ENCODE data around the gene RNASE7. TPM values are rescaled to one million over a fixed set of nuclear protein-coding genes. Genes with fewer than 3 reads are reported as not detected.

Gene RNASE7
- total RNA-seq, 2 donors from 2014 or later, result not detected

DNA sequence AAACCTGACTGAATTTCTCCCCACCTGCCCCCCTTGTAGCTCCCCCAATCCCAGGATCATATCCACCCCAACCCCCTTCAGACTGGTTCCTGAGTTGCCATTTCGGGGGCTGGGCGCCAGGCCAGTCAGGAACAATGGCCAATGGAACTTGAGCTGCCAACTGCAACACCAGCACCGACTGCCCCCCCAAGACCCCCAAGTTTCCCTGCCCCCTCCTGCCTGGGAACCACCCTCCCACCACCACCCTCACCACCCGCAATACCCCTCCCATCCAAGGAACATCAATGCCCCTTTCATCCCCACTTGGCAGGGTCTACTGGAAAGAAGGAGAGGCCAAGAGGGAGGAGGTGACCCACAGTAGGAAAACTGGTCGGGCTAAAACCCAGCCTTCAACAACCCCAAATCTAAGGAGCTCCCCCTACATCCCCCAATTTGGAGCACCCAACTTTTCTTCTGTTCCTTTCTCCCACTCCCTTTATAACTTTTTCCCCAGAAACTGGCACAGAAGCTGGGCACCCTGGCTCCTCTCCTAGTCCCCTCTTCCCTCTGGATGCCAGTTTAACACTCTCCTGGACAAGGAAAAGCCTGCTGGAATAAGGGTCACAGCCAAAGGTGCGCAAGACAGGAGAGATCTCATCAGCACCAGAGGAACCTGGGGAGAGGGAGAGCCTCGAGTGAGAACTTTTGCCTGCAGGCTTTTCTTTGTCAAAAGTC, 15.7 kb upstream of the RNASE7 start:
- H3K27me3 Mint-ChIP-seq, result peaks cover 12 to 16% of the 10 kb centered on the region in 2 donors
- DNase-seq (ENCODE audit: low spot score) (no peak), ATAC-seq (no peak)
- no peak overlapping the region for H3K27ac Mint-ChIP-seq
- no peaks in the 10 kb centered on the region for H3K36me3 Mint-ChIP-seq
- no peak overlapping the region for H3K4me3 Mint-ChIP-seq
- peaks cover 5 to 10% of the 10 kb centered on the region in 2 donors for H3K4me1 Mint-ChIP-seq (ENCODE audit: low read depth in 2 of 2)
- no peaks in the 10 kb centered on the region for H3K9me3 Mint-ChIP-seq

DNA sequence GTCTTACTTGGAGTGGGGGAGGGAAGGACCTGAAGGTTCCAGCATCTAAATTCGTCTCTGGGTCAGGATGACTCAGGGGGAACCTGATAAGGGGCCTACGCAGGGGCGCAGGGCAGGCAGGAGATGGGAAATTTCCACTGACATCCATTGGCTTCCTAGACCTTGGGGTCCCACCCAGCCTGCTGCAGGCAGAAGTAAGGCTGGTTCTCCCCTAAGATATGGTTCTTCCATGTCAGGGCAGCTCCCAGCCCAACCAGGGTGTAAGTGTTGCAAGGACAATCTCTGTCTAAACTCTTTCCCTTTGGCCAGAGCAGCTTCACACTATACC, 15.2 kb upstream of the RNASE7 start:
- Mint-ChIP-seq H3K36me3 (no peaks in the 10 kb centered on the region), H3K4me3 (no peak overlapping the region), H3K9me3 (no peaks in the 10 kb centered on the region), H3K4me1 (ENCODE audit: low read depth in 2 of 2) (peaks cover 5 to 10% of the 10 kb centered on the region in 2 donors), H3K27me3 (peaks cover 13 to 15% of the 10 kb centered on the region in 2 donors), H3K27ac (peak overlapping the region in 1 of 2 donors; percentile 23)
- DNase-seq (ENCODE audit: low spot score) (no peak), ATAC-seq (no peak)

DNA sequence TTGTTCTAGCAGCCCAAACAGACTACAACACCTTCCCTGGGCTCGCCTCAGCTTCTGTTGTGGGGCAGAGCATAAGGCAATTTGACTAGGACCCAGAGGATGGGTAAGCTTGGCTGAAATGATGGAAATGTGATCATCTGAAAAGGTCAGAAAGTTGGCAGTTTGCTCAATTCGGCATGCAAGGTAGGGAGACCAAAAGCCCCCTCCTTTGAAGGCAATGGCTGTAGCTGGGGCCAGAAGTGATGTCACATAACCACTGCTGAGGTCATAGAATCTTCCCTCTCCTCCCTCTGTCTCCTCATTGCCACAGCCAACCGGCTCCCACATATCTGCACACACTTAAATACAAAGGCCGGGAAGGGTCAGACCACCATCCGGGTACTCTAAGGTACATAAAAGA, 12.2 kb upstream of the RNASE7 start, which contains the start of gene TPPP2:
TSS of gene TPPP2 (plus strand) at position 301 of the 400 bp plus-strand sequence. CDS start 365 bp downstream, outside the sequence.
- Mint-ChIP-seq H3K9me3 (no peaks in the 10 kb centered on the region), H3K27me3 (peaks cover 12 to 14% of the 10 kb centered on the region in 2 donors), H3K27ac (no peak within 1 kb of the TSS), H3K4me1 (ENCODE audit: low read depth in 2 of 2) (no peaks in the 10 kb centered on the region), H3K4me3 (no peak within 1 kb of the TSS), H3K36me3 (no peaks in the 10 kb centered on the region)
- DNase-seq (ENCODE audit: low spot score), result no peak
- no peak for ATAC-seq

DNA sequence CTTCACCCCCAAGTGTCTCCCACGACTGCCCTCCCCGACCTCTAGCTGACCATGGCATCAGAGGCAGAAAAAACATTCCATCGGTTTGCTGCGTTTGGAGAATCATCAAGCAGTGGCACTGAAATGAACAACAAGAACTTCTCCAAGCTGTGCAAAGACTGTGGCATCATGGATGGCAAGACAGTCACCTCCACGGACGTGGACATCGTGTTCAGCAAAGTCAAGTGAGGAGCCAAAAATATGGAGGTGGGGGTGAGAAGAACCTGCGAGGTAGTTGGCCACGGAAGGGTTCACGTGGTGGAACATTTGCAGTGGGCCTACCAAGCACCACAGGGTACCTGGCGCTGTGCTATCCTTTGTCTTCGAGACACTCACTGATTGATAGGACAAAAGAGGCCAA, 11.6 kb upstream of the RNASE7 start:
- H3K27me3 Mint-ChIP-seq, result peaks cover 12 to 17% of the 10 kb centered on the region in 2 donors
- H3K4me3 Mint-ChIP-seq, result no peak overlapping the region
- no peak for DNase-seq (ENCODE audit: low spot score)
- no peaks in the 10 kb centered on the region for H3K36me3 Mint-ChIP-seq
- ATAC-seq, result no peak
- H3K27ac Mint-ChIP-seq, result no peak overlapping the region
- no peaks in the 10 kb centered on the region for H3K9me3 Mint-ChIP-seq
- H3K4me1 Mint-ChIP-seq (ENCODE audit: low read depth in 2 of 2), result no peaks in the 10 kb centered on the region

DNA sequence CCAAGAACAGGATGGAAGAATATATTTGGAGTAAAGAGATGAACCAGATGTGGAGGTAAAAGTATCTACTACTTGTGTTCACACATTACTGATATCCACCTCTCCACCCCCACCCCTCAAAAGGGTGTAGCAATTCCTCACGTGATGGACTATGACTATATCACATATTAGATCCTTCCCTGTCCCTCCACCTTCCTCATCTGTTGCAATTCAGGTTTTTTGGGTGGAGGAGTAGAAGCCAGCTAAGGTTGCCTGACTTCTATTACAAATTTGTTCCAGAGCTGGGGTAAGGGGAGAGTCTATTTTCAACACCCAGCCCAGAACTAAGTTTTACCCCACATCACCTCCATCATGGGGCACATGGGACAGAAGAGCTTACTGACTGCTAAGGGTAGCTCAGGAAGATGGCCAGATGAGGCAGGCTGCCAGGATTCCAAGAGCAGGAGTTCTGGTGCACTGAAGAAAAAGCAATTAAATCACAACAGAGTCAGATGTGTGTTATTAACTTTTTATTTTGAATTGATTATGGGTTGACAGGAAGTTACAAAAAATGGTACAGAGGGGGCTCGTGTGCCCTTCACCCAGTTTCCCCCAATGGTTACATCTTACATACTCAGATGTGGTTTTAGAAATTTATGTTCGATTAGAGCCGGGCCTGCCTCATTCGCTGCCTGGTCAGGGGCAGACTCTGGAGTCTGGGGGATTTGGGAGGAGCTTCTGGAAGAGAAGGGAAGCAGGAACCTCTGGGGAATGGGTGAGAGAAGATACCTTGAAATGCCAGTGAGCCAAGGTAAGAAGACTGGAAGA, 9.6 kb upstream of the RNASE7 start:
- ATAC-seq, result no peak
- Mint-ChIP-seq H3K27ac (no peak overlapping the region), H3K4me1 (ENCODE audit: low read depth in 2 of 2) (no peaks in the 10 kb centered on the region), H3K36me3 (no peaks in the 10 kb centered on the region), H3K9me3 (no peaks in the 10 kb centered on the region), H3K27me3 (peaks cover 18 to 21% of the 10 kb centered on the region in 2 donors), H3K4me3 (no peak overlapping the region)
- DNase-seq (ENCODE audit: low spot score), result no peak

DNA sequence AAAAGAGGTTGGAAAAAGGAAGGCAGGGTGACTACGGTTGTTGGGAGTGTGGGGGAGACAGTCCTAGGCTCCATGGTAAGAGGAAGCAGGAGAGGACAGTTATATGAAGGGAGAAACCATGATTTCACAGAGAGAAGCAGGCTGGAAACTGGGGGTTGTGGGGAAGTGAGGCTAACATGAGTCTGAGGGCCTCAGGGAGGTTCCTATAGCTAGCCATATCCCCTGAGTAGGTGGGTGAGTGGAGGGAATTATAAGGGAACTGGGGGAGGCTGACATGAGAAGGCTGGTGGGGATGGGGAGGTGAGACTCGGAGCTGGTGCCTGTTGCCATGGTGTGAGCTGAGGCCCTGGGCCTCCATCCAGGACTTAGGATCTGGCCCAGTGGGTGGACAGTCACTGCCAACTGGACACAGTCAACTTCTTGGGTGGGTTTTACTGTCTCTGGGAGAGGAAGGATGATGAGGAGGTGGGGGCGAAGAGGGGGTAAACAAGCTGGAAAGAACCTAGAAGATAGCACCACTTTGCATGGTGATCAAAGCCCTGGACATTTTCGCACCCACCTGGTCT, 8.9 kb upstream of the RNASE7 start:
- Mint-ChIP-seq H3K4me3 (no peak overlapping the region), H3K27me3 (peaks cover 18 to 26% of the 10 kb centered on the region in 2 donors), H3K27ac (no peak overlapping the region), H3K4me1 (ENCODE audit: low read depth in 2 of 2) (no peaks in the 10 kb centered on the region), H3K36me3 (no peaks in the 10 kb centered on the region), H3K9me3 (no peaks in the 10 kb centered on the region)
- ATAC-seq (no peak), DNase-seq (ENCODE audit: low spot score) (no peak)

DNA sequence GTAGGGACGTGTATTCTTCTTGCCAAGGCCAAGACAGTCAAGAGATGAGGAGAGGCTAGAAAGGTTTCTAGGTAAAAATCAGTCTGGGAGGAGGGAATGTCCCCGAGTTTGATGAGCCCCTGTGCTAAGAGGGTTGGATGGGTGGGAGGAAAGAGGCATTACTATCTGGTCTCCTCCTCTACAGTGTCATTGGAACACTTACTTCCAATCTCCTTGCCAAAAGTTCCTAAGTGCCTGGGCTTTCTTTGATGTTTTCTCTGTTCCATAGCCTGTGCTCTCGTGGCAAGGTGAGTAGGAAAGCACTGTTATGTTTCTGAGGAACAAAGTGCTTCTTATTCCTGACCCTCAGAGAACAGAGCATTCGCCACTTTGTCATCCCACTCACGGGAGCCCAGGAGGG, 7.5 kb upstream of the RNASE7 start, which contains the start of gene RNASE13:
TSS of gene RNASE13 (minus strand) at position 101 of the 400 bp plus-strand sequence. CDS start 519 bp downstream, outside the sequence.
- no peak within 1 kb of the TSS for H3K27ac Mint-ChIP-seq
- H3K27me3 Mint-ChIP-seq, result peaks cover 18 to 29% of the 10 kb centered on the region in 2 donors
- no peak within 1 kb of the TSS for H3K4me3 Mint-ChIP-seq
- H3K9me3 Mint-ChIP-seq, result no peaks in the 10 kb centered on the region
- DNase-seq (ENCODE audit: low spot score) (no peak), ATAC-seq (no peak)
- H3K4me1 Mint-ChIP-seq (ENCODE audit: low read depth in 2 of 2), result no peaks in the 10 kb centered on the region
- no peaks in the 10 kb centered on the region for H3K36me3 Mint-ChIP-seq

DNA sequence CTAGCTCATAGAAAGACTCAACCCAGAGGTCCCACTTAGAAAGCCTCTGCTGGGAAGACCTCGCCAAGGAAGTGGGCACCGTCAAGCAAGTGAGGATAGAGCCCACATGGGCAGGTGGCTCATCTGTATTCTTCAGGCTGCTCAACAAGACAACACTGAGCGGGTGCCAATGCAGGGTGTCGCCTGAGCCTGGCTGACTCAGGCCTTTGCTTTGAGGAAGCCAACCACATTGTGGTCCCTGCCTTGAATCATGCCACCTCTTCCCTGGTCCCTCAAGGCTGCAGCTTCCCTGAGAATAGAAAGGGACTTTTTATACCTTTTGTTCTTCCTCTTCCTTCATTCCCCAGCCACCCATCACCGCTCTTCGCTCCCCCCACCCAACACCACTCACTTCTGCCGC, 5.4 kb upstream of the RNASE7 start:
- Mint-ChIP-seq H3K36me3 (no peaks in the 10 kb centered on the region), H3K9me3 (no peaks in the 10 kb centered on the region), H3K27ac (no peak overlapping the region), H3K4me1 (ENCODE audit: low read depth in 2 of 2) (no peaks in the 10 kb centered on the region), H3K4me3 (no peak overlapping the region), H3K27me3 (peaks cover 18 to 23% of the 10 kb centered on the region in 2 donors)
- no peak for ATAC-seq
- no peak for DNase-seq (ENCODE audit: low spot score)

DNA sequence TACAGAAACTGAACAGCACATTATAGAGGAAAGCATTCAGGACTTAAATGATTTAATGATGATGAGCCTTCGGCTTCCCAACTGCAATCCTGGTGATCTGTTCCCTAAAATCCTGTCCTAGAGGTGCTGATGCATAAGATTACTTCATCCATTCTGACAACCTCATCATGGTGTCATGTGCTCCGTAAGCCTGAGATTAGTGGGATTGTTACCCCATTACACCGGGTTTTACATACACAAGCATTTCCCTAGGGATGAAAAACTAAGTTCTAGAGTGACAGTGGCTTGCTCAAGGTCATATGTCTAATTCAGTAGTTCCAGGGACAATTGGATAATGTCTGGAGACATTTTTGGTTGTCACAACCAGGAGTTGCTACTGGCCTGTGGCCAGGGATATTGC, 5.0 kb upstream of the RNASE7 start:
- ATAC-seq (no peak), DNase-seq (ENCODE audit: low spot score) (no peak)
- H3K27me3 Mint-ChIP-seq, result peaks cover 21 to 25% of the 10 kb centered on the region in 2 donors
- no peaks in the 10 kb centered on the region for H3K36me3 Mint-ChIP-seq
- H3K4me3 Mint-ChIP-seq, result no peak overlapping the region
- H3K4me1 Mint-ChIP-seq (ENCODE audit: low read depth in 2 of 2), result no peaks in the 10 kb centered on the region
- no peak overlapping the region for H3K27ac Mint-ChIP-seq
- no peaks in the 10 kb centered on the region for H3K9me3 Mint-ChIP-seq

DNA sequence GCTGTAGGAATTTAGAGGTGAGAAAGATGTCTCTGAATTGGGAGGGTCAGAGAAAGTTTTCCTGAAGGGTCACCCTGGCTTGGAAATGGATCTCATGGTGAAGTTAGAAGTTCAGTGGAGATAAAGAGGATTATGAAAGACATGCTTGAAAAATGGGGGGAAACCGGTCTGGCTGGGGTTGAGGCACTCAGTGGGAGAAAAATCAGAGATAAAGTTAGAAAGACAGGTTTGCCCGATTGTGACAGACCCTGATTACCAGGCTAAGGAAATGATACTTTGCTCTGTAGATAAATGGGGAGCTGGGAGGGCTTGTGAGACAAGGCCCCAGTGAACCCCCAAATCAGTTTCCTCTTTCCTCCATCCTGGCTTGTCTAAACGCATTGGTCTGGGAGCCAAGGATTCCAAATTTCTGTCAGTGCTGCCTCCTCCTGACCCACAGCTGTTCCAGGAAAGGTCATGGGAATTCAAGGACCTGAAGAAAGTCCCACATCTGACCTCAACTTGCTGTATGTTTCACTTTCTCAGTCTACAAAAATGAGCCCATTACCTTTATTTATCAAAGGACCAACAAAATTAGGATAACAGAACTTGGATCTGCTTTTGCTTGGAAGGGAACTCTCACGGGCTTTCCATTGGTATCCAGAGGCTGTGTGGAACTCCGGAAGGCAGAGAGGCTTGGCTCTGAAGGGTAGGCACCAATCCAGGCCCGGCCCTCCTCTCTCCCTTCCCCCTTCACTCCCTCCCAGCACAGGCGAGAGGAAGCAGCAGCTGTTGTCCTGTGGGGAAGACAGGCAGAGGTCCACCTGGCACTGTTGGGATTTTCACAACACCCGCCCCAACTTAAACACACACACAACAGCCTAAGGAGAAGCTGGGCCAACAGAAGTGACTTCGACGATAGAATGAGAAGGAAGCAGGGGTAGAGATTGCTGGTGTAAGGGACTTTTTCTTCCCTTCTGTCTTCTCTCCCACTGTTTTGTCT, 3.4 kb upstream of the RNASE7 start:
- Mint-ChIP-seq H3K4me3 (no peak overlapping the region), H3K9me3 (no peaks in the 10 kb centered on the region), H3K27ac (no peak overlapping the region)

DNA sequence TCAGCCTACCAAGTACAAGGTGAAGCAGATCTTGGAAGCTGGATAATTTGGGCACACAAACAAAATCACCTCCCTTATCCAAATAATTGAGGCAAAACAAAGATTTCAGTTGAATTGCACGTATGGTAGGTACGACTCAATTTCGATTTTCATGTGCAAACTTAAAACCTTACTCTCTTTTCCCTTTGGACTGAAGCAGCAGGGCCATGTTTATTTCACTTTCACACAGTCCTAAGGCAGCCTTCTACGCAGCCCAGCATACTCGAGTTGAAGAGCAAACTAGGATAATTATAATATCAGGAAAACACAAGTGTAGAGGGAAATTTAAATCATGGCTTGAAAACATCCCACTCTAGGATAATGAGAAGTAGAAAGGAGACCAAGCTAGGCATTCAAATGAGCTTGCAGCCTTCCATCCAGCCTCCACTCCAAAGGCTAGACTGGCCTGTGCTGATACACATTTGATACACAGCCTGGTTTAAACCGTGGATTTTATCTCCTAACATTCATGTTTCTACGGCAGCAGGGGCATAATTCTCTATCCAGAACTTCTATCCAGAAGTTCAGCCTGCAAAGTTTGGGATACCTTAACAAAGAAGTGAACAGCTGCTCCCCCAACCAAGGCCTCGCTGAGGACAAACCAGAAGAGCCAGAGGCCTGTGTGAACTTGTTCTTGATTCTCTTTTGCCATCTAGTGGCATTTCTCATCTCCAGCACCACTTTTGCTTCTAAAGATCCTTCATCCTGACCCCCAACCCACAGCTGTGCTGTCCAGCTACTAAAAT, 2.4 kb upstream of the RNASE7 start:
- ATAC-seq (no peak), DNase-seq (ENCODE audit: low spot score) (no peak)
- Mint-ChIP-seq H3K36me3 (no peaks in the 10 kb centered on the region), H3K27me3 (peaks cover 24 to 32% of the 10 kb centered on the region in 2 donors), H3K4me3 (no peak overlapping the region), H3K27ac (no peak overlapping the region), H3K9me3 (no peaks in the 10 kb centered on the region), H3K4me1 (ENCODE audit: low read depth in 2 of 2) (peaks cover 0 to 5% of the 10 kb centered on the region in 2 donors)

More for the DNA sequence above, 3.4 kb upstream of the RNASE7 start:
- Mint-ChIP-seq H3K27me3 (peaks cover 18 to 27% of the 10 kb centered on the region in 2 donors), H3K36me3 (no peaks in the 10 kb centered on the region), H3K4me1 (ENCODE audit: low read depth in 2 of 2) (no peaks in the 10 kb centered on the region)
- ATAC-seq, result no peak
- DNase-seq (ENCODE audit: low spot score), result no peak

DNA sequence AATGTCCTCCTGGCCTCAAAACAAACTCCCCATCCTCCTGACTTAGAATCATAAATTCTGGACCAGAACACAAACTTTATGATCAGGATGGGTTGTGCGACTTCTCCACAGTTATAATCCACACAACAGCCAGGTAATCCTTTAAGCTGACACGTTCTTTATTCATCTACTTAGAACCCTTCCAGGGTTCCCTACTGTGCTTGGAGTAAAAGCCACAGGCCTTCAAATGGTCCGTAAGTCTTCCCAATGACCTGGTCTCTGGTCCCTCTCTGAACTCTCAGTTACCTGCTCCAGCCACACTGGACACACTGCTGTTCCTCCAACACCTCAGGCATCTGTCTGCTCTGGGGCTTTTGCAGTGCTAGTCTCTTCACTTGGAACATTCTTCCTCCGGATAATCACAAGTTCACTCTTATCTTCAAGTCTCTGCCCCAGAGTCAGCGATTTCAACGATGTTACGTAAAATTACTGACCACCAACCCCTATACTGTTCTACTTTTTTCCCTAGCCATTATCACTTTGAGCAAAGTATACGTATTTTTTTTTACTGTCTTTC, 1.7 kb upstream of the RNASE7 start:
- Mint-ChIP-seq H3K4me3 (no peak overlapping the region), H3K27me3 (peaks cover 31 to 32% of the 10 kb centered on the region in 2 donors), H3K9me3 (no peaks in the 10 kb centered on the region), H3K36me3 (no peaks in the 10 kb centered on the region), H3K27ac (no peak overlapping the region), H3K4me1 (ENCODE audit: low read depth in 2 of 2) (peaks cover 0 to 5% of the 10 kb centered on the region in 2 donors)
- ATAC-seq (no peak), DNase-seq (ENCODE audit: low spot score) (no peak)
